ENCODE measurements around the gene TGM4.
A peak's percentile ranks its signal among the peaks of the same experiment; 100 is the strongest.
"Not testable (repeated sequence)": the region's sequence is repeated elsewhere in the genome, so short reads cannot be mapped to it uniquely, and the experiment has no call there.

The TGM4 gene
- total RNA-seq = 0 reads per million in 3 experiments

- no peak for DNase-seq
These were observed at the start of gene TGM4 for GRCh38 chr3:44874308-44874707. TSS of gene TGM4 (plus strand) at chr3:44874608. CDS start at chr3:44874679, 71 bp downstream.

DNA sequence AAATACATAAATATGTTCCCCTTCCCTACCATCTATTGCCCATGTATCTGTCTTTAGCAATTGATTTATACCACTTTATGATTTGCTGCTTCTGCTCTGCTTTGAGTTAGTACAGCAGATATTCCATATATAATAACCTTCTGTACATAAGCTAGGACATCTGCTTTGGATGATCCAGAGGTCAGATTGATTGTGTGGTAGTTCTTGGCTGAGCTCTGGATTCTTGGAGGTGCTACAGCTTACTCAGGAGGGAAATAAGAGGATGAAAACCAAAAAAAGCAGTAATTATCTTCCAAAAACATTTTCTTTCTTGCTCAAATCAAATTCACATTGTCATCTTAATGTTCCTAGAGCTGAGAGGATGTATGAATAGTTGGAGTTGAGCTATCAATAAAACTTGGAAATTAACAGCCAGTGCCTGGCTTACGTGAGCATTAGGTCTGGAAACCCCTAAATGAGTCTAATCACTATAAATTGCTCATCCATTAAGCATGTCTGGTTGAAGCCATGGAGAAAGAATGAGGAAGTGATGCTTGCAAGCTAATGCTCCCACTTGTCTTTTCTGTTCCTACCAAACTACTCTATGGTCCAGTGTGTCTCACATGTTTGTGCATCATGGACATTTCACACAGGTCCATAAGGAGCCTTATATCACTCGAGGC lies 49.0 kb upstream of the TGM4 start:
- DNase-seq = no peak

DNA sequence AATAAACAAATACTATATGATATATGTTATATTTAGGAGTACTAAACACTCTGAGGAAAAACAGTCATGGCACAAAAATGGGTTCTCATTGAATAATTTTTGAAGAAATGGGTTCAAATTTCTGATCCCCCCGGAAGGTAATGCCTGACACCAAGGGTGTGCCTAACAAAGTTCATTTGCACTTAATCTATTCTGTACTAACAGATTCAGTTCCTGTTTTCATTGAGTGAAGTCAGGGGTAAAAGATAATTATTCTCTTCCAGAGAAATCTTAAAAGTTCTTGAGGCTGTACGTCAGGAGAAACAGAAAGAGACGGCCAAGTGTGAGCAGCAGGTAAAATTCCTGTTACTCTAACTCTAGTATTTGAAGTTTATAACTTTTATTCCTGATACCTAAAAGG lies 47.2 kb upstream of the TGM4 start:
- DNase-seq = no peak

DNA sequence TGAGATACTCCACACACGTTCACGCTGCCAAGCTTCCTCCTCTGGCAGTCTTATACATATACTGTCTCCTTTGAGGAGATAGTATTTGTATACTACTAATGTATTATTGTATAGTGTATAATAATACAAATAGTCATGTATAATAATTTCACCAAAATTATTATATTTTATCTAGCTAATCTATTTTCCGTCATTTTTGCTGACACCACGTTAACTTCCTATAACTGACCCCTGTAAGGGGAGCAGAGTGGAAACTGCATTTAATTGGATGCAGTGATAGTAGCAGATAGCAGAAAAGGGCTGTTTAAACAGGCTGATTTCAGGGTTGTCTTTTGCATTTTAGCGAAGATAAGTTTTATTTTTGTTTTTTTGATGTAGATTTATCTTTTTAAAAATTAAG lies 43.2 kb upstream of the TGM4 start:
- no peak for DNase-seq

GRCh38 chr3:44832032-44832431 lies 42.4 kb upstream of the TGM4 start:
- no peak for DNase-seq

GRCh38 chr3:44832965-44833364 lies 41.4 kb upstream of the TGM4 start:
- DNase-seq = no peak

- no peak for DNase-seq
These were observed 41.0 kb upstream of the TGM4 start for GRCh38 chr3:44833394-44833793.

- DNase-seq = no peak
These were observed 38.7 kb upstream of the TGM4 start for GRCh38 chr3:44835684-44836083.

- no peak for DNase-seq
These were observed 32.0 kb upstream of the TGM4 start for GRCh38 chr3:44842376-44842775.

GRCh38 chr3:44845528-44846520 lies 28.6 kb upstream of the TGM4 start:
- no peak for DNase-seq

- no peak for DNase-seq
These were observed 25.8 kb upstream of the TGM4 start for GRCh38 chr3:44848634-44849033.

DNA sequence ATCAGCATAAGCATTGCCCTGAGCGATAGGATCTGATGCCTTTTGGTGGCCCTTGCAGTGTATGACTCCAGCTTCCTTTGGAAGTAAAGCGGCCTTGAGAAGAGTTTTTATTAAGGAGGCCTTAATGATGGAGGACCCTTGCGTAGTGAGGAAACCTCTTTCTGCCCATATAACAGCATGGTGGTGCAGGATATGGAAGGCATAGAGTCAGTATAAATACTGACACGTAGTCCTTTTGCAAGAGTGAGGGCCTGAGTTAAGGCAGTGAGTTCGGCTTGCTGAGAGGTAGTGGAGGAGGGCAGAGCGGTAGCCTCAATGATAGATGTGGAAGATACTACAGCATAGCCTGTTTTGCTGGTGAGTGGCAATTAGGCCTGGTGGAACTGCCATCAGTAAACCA lies 17.7 kb upstream of the TGM4 start:
- not testable (repeated sequence) for DNase-seq

DNA sequence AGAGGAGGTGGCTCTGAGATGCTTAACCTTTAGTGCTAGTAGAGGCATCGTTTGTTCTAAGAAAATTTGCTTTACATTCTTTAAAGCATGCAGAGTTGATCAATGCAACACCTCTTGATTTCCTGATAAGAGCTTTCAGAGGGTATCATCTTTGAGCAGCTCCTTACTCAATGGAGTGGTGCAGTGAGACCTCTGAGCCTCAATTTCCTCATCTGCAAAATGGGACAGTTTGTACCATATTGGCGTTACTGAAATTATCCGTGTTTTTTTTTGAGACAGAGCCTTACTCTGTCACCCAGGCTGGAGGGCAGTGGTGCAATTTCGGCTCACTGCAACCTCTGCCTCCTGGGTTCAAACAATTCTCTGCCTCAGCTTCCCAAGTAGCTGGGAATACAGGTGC lies 14.3 kb upstream of the TGM4 start:
- DNase-seq = no peak

DNA sequence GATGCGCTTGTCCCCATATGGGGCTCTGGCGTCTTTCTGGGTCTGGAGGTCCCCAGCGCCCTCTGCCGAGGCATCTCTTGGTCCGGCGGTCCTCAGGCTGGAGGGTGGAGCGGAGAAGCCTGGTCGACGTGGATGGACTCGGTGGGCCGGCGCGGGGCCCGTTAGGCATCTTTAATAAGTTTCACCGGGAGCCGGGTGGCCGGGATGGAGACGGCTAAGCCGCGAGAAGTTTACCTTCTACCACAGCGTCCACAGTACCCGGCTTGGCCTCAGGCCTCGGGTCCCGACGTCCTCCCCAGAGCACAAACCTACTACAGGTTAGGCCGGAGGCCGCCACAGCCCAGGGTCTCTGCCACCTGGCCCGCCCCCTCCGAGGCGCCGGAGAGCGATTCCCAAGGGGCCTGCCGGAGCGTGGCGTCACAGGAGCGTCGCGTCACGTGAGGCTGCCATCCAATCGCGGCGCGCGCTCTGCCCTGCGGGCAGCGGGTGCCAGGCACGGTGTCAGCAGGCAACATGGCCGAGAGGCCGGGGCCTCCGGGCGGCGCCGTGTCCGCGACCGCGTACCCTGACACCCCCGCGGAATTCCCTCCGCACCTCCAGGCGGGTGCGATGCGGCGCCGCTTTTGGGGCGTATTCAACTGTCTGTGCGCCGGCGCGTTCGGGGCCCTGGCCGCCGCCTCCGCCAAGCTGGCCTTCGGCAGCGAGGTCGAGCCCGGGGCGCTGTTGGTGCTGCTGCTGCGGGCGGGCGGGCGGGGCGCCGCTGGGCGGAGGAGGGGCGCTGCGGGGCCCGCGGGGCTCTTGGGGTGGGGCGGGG lies 12.8 kb upstream of the TGM4 start, which contains the start of gene TMEM42:
Gene TMEM42 (plus strand): TSS at position 501 of the 814 bp plus-strand sequence. CDS start 13 bp downstream, at position 514.
- peak; percentile 86 for DNase-seq

DNA sequence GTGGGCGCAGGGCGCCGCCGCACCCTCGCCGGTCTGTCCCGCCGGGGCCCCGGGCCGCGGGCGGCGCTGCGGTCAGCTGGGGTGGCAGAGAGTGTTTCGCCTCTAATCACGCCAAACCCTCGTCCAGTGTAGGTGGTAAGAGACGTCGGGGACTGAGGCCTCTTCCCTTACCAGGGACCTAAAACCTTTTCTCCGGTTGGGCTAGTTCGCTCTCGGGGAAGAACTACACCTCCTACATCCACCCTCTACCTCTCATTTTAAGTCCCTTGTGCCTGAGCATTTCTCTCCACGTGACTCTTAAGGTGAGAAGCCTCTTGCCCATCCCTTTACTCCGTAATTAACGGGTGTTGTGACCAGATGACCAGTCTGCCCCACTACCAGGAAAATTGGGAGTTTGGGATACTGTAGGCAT lies 12.2 kb upstream of the TGM4 start:
- no peak for DNase-seq

DNA sequence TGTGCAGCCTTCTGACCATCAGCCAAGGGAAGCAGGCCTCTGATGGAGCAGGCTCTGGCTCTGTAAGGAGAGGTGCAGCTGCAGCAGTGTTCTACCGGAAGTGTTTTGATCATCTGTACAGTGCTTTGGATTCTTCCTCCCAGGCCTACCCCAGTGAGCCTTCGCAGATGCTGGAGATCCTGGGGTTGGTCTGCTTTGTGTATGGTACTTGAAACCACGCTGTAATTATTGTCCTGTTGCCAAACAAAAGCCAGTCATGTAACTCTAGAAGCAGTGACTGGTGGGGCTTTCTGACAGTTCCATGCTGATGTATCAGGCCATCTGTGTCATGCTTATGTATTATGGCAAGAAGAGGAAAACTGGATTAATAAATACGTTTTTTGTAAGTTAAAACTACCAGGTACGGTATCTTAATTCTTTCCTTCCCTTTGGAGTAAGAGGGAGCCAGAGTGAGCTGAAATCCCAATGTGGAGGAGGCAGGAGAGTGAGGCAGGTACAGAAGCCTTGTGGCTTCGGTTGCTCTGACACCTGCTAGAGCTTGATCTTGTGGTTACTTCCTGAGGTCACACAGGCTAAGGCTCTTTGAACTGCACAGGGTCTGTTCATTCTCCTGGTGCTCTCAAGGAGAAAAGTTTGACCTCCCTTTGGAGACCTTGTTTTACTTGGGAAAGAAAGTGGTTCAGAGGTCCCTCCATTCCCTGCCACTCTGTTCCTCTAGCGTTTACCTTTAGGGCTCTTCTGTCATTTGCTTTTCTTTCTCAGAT lies 9.0 kb upstream of the TGM4 start:
- peak; percentile 20 for DNase-seq

DNA sequence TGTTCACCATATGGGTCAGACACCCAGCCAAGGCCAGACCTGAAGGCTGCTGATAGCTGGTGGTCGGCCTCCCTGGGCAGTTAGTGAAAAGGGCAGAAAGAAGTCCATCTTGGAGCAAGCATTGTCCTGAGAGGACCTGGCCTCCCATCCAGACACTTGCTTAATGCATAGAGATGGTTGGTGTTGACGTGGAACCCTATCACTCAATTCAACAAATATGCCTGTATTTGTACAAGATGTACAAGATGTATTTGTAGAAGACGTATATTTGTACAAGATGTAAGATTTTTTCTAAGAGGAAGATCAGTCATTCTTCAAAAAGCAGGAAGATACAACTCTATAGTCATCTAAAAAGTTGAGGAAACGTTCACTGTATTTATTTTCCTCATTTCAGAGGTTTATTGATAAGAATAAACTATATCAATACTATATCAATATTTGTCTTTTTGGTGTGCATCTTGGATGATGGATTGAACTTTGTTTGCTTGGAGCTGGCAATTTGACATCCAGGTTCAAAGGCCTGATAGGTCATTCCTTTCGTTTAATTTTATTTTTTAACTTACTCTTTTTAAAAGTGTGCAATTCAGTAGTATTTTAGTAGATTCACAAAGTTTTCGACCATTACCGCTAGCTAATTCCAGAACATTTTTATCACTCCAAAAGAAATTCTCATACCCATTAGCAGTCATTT lies 6.8 kb upstream of the TGM4 start:
- DNase-seq = no peak

DNA sequence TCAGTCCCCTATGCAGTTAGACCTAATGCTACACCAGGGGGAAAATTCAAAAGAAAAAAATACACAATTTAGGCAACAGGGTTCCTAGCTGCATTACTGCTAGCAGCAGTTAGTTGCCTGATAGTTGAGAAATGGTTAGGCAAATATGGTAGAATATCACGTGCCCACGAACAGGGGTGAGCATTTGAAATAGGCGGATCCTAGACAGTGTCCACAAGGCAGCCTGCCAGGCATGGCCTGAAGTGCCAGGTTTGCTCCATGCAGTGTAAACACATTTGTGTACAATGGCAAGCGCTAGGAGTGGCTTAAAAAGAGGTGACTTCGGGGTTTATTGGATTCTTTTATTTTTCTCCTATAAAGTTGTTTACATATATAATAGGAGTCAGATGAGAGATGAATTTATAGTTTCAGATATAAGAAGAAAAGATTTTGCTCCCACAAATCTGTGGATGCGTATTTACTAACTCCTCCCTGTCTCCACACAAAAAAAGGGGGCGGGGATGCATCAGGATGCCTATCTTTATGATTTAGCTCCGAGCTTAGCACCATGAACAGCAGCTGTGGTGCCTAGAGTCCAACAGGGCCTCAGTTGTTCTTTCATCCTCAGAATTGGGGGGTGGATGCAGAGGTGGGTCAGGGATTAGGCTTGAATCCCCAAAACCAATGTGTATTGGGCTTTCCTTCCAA lies 3.9 kb upstream of the TGM4 start:
- no peak for DNase-seq

DNA sequence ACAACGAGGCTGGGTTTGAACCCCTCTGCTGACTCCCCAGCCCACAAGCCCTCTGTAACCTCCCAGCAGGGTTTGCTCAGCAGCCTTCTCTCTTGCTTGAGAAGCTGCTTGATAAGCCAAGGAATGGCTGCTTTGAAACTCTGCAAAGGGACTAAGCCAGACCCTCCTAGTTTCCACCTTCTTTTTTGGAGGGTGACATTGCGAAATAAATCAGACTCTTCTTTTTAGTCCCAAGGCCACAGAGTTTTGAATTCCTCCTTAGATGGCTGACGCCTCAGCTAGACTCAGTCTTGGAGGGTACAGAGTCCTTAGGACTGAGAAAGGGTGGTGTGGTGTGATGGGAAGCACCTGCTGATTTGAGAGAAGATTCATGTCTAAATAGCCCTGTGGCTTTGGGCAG lies 1.2 kb downstream of the TGM4 start:
- DNase-seq = no peak

- no peak for DNase-seq
These were observed 2.9 kb downstream of the TGM4 start for GRCh38 chr3:44877333-44877732.

DNA sequence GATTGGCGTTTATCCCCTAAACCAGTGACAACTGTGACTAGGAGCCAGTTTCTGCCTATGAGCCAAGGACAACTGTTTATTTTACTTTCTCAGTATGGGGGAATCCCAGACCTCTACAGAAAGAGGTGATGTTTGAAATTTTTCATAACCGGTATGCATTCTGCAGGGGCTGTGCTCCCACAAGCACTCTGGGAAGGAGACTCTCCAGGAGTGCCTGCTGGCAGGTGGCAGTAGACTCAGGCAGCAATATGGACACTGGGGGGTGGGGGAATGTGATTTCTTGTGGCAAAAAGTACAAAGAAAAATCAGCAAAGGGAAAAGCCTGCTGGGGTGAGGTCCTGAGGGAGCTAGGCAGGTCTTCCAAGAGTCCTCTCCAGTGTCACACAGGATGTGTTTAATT lies 5.9 kb downstream of the TGM4 start:
- DNase-seq = no peak

Data from central memory CD4-positive, alpha-beta T cell (primary cell).